Transverse colon (tissue), 4 donors: ENCODE results near the gene TRDN. TPM values are rescaled to one million over a fixed set of nuclear protein-coding genes. Genes with fewer than 3 reads are reported as not detected.
"Not testable (repeated sequence)": the region's sequence is repeated elsewhere in the genome, so short reads cannot be mapped to it uniquely, and the experiment has no call there.

Source experiments
- DNase-seq: peaks from one replicate; pipeline ENCODE4 v3.0.0-alpha.2; 2019
- H3K27ac ChIP-seq, 4 donors: fragments of 200-600 bp; sonication (generic); 2 replicates each; pipeline ENCODE4 v1.5.1; 2016 to 2018; ENCODE audit warnings: inconsistent platforms in 4 of 4
- H3K27me3 ChIP-seq: fragments of 200-600 bp; sonication (generic); 2 replicates; pipeline ENCODE4 v1.5.1; 2017; ENCODE audit warnings: inconsistent platforms
- H3K36me3 ChIP-seq, 4 donors: fragments of 200-600 bp; sonication (generic); 2 replicates each; pipeline ENCODE4 v1.5.1; 2017 to 2019; ENCODE audit warnings: inconsistent platforms in 4 of 4
- H3K4me1 ChIP-seq, 4 donors: fragments of 200-600 bp; sonication (generic); 2 replicates each; pipeline ENCODE4 v1.5.1; 2017 to 2020; ENCODE audit warnings: inconsistent platforms in 4 of 4
- H3K4me3 ChIP-seq, 4 donors: fragments of 200-600 bp; sonication (generic); 1 replicate in 1 of 4; 2 replicates in 3 of 4; pipeline versions ENCODE4 v1.5.1 to v1.6.1; 2017 to 2019; ENCODE audit warnings: inconsistent platforms in 4 of 4
- H3K9me3 ChIP-seq, 2 donors: fragments of 200-600 bp; sonication (generic); 2 replicates each; pipeline ENCODE4 v1.5.1; 2017 to 2019; ENCODE audit warnings: inconsistent platforms in 2 of 2
- CTCF ChIP-seq, 5 experiments: fragments of 200-600 bp in 3 of 5; fragments of 450-650 bp in 2 of 5; sonication (generic) in 3 of 5; IDR thresholded peaks; 1 replicate in 2 of 5; 2 replicates in 3 of 5; pipeline ENCODE4 v1.5.1; 2016 to 2017; ENCODE audit warnings: antibody characterized with exemption in 5 of 5, inconsistent platforms in 3 of 5, mild to moderate bottlenecking in 2 of 5, moderate library complexity in 1 of 5
- EP300 ChIP-seq: sonication (generic); formaldehyde crosslinking; IDR thresholded peaks from one replicate; pipeline ENCODE4 v1.6.1; 2017; ENCODE audit warnings: antibody characterized with exemption, low read depth
- POLR2A ChIP-seq: fragments of 450-650 bp; IDR thresholded peaks from one replicate; pipeline ENCODE4 v1.6.1; 2016; ENCODE audit warnings: antibody characterized with exemption, mild to moderate bottlenecking, moderate library complexity
- POLR2AphosphoS5 ChIP-seq, 3 donors: sonication (generic); formaldehyde crosslinking; IDR thresholded peaks; one replicate each; pipeline ENCODE4 v1.6.1; 2016; ENCODE audit warnings: antibody characterized with exemption in 3 of 3
- WGBS, 2 donors: methylation state at CpG; one replicate each; pipeline ENCODE4 v1.1.5; 2018; ENCODE audit warnings: low coverage in 1 of 2; 5-methylcytosine and 5-hydroxymethylcytosine counted together
- in situ Hi-C, 4 donors: fragments of 200-750 bp; cut with MboI; loops; one replicate each; pipeline versions ENCODE4 v1.15.0 to v1.15.1; 2017; ENCODE audit warnings: low sequenced_read_pairs in 3 of 4, low pct_ligation_motif_present in 1 of 4, low pct_unique_long_range_greater_than_20kb in 1 of 4
- intact Hi-C: fragments of 100-400 bp; cut with DNase I; formaldehyde crosslinking; loops from one replicate; pipeline ENCODE4 v1.15.1; 2023; ENCODE audit warnings: low total_unique reads
- total RNA-seq, 4 donors: library from RNA; depleted of rRNA; stranded (reverse); fragments of >200 nt; gene quantifications; one replicate each; pipeline ENCODE4 v1.1.0, GENCODE V29; 2016

TRDN gene
- total RNA-seq, 4 donors from 2014 or later, result 0.14 TPM; not detected in 3

DNA sequence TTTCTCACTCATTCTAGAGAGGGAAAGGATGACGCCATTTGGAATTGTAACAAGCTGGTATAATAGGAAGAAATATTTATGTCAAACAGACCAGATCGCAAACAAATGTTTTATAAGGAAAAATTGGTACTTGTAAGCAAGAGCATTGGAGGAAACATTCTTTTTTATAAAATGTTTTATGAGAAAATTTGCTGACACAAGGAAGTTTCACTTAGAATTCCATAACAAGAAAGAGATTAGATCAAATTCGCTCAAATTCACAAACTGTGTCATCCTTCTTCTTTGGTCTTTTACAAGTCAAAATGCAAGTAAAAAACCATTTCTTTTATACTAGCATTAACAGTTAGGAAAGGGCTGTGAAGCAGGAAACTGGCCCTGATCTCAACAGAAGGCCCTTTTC, 179.9 kb downstream of the TRDN start:
- no peak overlapping the region for H3K4me3 ChIP-seq
- no peaks in the 10 kb centered on the region for H3K36me3 ChIP-seq
- in situ Hi-C loops, result no loop called here
- H3K9me3 ChIP-seq, result no peaks in the 10 kb centered on the region
- TF ChIP-seq POLR2A (no peak), CTCF (IDR thresholded peaks at IDR 0.05) (no peak), EP300 (no peak), POLR2AphosphoS5 (IDR thresholded peaks at IDR 0.05) (no peak)
- no peaks in the 10 kb centered on the region for H3K4me1 ChIP-seq
- intact Hi-C loops, result no loop called here
- H3K27ac ChIP-seq, result no peak overlapping the region
- H3K27me3 ChIP-seq, result no peaks in the 10 kb centered on the region
- WGBS, 2 donors, result 84 to 89% methylated on average over 3 of the region's 3 CpGs
- DNase-seq, result no peak

DNA sequence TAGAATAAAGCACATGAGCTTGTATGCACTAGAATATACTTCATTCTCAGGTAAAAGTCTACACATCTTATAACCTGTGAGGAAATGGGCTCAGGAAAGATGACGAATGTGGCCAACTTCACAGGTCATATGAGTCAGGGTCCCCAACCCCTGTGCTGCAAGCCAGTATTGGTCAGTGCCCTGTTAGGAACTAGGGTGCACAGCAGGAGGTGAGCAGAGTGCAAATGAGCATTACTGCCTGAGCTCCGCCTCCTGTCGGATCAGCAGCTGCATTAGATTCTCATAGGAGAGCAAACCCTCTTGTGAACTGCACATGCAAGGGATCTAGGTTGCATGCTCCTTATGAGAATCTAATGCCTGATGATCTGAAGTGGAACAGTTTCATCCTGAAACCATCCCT, 182.3 kb downstream of the TRDN start:
- intact Hi-C loops, result no loop called here

DNA sequence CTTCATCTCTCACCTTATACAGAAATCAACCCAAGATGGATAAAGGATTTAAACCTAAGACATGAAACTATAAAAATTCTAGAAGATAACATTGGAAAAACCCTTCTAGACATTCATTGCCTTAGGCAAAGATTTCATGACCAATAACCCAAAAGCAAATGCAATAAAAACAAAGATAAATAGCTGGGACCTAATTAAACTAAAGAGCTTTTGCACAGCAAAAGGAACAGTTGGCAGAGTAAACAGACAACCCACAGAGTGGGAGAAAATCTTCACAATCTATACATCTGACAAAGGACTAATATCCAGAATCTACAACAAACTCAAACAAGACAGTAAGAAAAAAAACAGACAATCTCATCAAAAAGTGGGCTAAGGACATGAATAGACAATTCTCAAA, 183.7 kb downstream of the TRDN start:
- intact Hi-C loops, H3K36me3 ChIP-seq, DNase-seq, H3K9me3 ChIP-seq, H3K27ac ChIP-seq, H3K27me3 ChIP-seq, in situ Hi-C loops, H3K4me1 ChIP-seq, H3K4me3 ChIP-seq: not testable (repeated sequence)

More for the DNA sequence above, 182.3 kb downstream of the TRDN start:
- TF ChIP-seq CTCF (IDR thresholded peaks at IDR 0.05) (no peak), EP300 (no peak), POLR2AphosphoS5 (IDR thresholded peaks at IDR 0.05) (no peak)
- DNase-seq, result no peak
- Histone ChIP-seq H3K27me3 (no peaks in the 10 kb centered on the region), H3K4me3 (no peak overlapping the region), H3K36me3 (no peaks in the 10 kb centered on the region), H3K4me1 (no peaks in the 10 kb centered on the region), H3K9me3 (no peaks in the 10 kb centered on the region), H3K27ac (no peak overlapping the region)
- 86 to 89% methylated on average over 1 to 3 of the region's 3 CpGs for WGBS, 2 donors
- in situ Hi-C loops, result no loop called here

DNA sequence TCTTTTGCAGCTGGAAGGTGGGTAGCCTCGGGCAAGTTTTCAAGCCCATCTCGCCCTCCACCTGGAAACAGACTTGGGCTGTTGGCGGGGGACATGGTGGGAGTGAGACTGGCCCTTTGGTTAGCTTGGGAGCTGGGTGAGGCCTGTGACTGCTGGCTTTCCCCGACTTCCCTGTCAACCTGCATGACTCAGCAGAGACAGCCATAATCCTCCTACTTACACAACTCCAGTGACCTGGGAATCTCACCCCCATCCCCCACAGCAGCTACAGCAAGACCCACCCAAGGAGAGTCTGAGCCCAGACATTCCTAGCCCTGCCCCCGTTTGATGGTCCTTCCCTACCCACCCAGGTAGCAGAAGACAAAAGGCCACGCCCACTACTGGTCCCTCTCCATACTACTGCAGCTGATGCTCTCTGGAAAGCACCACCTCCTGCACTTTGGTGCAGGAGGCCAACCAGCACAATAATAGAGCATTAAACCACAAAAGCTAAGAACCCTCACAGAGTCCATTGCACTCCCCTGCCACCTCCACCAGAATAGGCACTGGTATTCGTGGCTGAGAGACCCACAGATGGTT, 188.4 kb downstream of the TRDN start:
- 60 to 68% methylated on average over 1 to 6 of the region's 7 CpGs for WGBS, 2 donors
- in situ Hi-C loops, result no loop called here
- intact Hi-C loops, result no loop called here
- H3K36me3 ChIP-seq, result no peaks in the 10 kb centered on the region
- no peaks in the 10 kb centered on the region for H3K27me3 ChIP-seq
- TF ChIP-seq EP300, result no peak
- TF ChIP-seq CTCF (IDR thresholded peaks at IDR 0.05), result no peak
- no peak for TF ChIP-seq POLR2A
- no peak for TF ChIP-seq POLR2AphosphoS5 (IDR thresholded peaks at IDR 0.05)
- H3K4me3 ChIP-seq, result no peak overlapping the region
- no peak overlapping the region for H3K27ac ChIP-seq
- no peaks in the 10 kb centered on the region for H3K4me1 ChIP-seq
- no peaks in the 10 kb centered on the region for H3K9me3 ChIP-seq
- DNase-seq, result no peak

- no peak overlapping the region for H3K27ac ChIP-seq
- intact Hi-C loops (no loop called here), in situ Hi-C loops (no loop called here)
- 65 to 73% methylated on average over 4 of the region's 4 CpGs for WGBS, 2 donors
- H3K4me1 ChIP-seq, result no peaks in the 10 kb centered on the region
- no peaks in the 10 kb centered on the region for H3K9me3 ChIP-seq
- no peak for TF ChIP-seq POLR2AphosphoS5 (IDR thresholded peaks at IDR 0.05)
- H3K4me3 ChIP-seq, result no peak overlapping the region
- no peaks in the 10 kb centered on the region for H3K36me3 ChIP-seq
- H3K27me3 ChIP-seq, result no peaks in the 10 kb centered on the region
- no peak for DNase-seq
Measured at GRCh38 chr6:123447315-123447937, 189.3 kb downstream of the TRDN start.
